Measurements from ENCODE around the gene ANO1. TPM values are rescaled to one million over a fixed set of nuclear protein-coding genes. Genes with fewer than 3 reads are reported as not detected.

ANO1 gene
- total RNA-seq, 2 experiments from 2014 or later = not detected

DNA sequence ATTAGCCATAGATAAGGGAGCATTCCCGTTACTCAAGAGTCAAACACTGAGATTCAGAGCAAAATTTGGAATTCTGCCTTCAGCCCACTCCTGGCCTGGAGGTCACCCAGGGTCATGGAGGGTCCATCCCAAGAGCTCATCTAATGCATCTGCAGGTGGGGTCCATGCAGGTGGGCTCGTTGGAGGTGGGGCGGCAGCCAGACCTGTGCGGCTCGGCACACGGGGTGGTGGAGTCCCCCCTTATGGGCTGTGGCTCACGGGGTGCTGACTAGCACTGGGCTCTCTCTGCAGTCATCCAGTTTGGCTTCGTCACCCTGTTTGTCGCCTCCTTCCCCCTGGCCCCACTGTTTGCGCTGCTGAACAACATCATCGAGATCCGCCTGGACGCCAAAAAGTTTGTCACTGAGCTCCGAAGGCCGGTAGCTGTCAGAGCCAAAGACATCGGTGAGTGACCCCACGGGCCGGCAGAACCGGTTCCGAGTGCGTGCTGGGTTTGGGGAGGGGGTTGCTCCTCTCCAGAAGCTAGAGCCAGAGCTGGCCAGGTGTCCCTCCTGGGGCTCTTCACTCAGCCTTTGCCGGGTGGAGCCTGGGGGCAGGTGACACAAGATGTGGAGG, 92.6 kb downstream of the ANO1 start:
- Histone ChIP-seq H3K36me3 (ENCODE audit: insufficient read depth, low read length) (no peaks in the 10 kb centered on the region), H3K27ac (ENCODE audit: low read depth in 1 of 2, low read length in 2 of 2) (no peak overlapping the region), H3K4me1 (ENCODE audit: insufficient read depth, low read length) (no peaks in the 10 kb centered on the region), H3K4me3 (ENCODE audit: low read length) (no peak overlapping the region), H3K27me3 (ENCODE audit: control insufficient read depth in 1 of 2, insufficient read depth in 2 of 2, low read length in 2 of 2) (peaks cover 5 to 8% of the 10 kb centered on the region in 2 experiments), H3K9me3 (ENCODE audit: control insufficient read depth in 1 of 2, insufficient read depth in 1 of 2, low read length in 2 of 2) (peaks cover 0 to 6% of the 10 kb centered on the region in 2 experiments)
- ChIA-PET CTCF (no interaction called here), POLR2A (no interaction called here)
- no peaks in the 10 kb centered on the region for H3K9me3 Mint-ChIP-seq
- no peaks in the 10 kb centered on the region for H3K4me1 Mint-ChIP-seq (ENCODE audit: low read depth)
- H3K4me3 Mint-ChIP-seq = no peak overlapping the region
- ATAC-seq (ENCODE audit: poor library complexity) (no peak), DNase-seq (no peak)
- H3K27ac Mint-ChIP-seq = no peak overlapping the region
- TF ChIP-seq, protein P1, sequence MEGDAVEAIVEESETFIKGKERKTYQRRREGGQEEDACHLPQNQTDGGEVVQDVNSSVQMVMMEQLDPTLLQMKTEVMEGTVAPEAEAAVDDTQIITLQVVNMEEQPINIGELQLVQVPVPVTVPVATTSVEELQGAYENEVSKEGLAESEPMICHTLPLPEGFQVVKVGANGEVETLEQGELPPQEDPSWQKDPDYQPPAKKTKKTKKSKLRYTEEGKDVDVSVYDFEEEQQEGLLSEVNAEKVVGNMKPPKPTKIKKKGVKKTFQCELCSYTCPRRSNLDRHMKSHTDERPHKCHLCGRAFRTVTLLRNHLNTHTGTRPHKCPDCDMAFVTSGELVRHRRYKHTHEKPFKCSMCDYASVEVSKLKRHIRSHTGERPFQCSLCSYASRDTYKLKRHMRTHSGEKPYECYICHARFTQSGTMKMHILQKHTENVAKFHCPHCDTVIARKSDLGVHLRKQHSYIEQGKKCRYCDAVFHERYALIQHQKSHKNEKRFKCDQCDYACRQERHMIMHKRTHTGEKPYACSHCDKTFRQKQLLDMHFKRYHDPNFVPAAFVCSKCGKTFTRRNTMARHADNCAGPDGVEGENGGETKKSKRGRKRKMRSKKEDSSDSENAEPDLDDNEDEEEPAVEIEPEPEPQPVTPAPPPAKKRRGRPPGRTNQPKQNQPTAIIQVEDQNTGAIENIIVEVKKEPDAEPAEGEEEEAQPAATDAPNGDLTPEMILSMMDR (IDR thresholded peaks at IDR 0.05) = no peak
- no peaks in the 10 kb centered on the region for H3K36me3 Mint-ChIP-seq (ENCODE audit: low read depth)
- H3K27me3 Mint-ChIP-seq = peaks cover 7% of the 10 kb centered on the region
- intact Hi-C loops (cut with DNase I, micrococcal nuclease) = no loop called here

DNA sequence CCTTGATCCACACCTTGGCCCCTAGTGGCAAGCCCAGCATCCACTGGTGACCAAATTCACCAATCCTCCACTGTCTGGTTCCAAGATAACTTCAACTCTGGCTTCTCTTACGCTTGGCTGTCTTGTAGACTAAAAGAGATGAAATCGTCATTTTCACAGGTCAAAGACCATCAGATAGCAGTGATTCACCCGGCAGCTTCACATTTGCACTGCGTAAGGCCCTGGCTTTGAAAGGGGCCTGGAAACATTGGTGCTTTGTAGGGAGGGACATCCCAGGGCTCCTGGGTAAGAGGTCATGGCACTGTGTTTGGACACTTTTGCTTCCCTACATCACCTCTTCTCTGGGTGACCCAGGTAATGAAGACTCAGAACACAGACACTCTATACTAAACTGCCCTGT, 94.9 kb downstream of the ANO1 start:
- ATAC-seq (ENCODE audit: poor library complexity) (no peak), DNase-seq (no peak)
- Mint-ChIP-seq H3K4me3 (no peak overlapping the region), H3K36me3 (ENCODE audit: low read depth) (no peaks in the 10 kb centered on the region), H3K4me1 (ENCODE audit: low read depth) (no peaks in the 10 kb centered on the region), H3K27me3 (peaks cover 7% of the 10 kb centered on the region), H3K27ac (no peak overlapping the region), H3K9me3 (no peaks in the 10 kb centered on the region)
- H3K27ac ChIP-seq (ENCODE audit: low read depth in 1 of 2, low read length in 2 of 2) = no peak overlapping the region
- no peak overlapping the region for H3K4me3 ChIP-seq (ENCODE audit: low read length)
- no peaks in the 10 kb centered on the region for H3K4me1 ChIP-seq (ENCODE audit: insufficient read depth, low read length)
- ChIA-PET CTCF (no interaction called here), POLR2A (no interaction called here)
- H3K9me3 ChIP-seq (ENCODE audit: control insufficient read depth in 1 of 2, insufficient read depth in 1 of 2, low read length in 2 of 2) = peaks cover 0 to 2% of the 10 kb centered on the region in 2 experiments
- intact Hi-C loops (cut with DNase I, micrococcal nuclease) = no loop called here
- no peaks in the 10 kb centered on the region for H3K36me3 ChIP-seq (ENCODE audit: insufficient read depth, low read length)
- H3K27me3 ChIP-seq (ENCODE audit: control insufficient read depth in 1 of 2, insufficient read depth in 2 of 2, low read length in 2 of 2) = peaks cover 5 to 6% of the 10 kb centered on the region in 2 experiments
- TF ChIP-seq, protein P1 (IDR thresholded peaks at IDR 0.05) = no peak

DNA sequence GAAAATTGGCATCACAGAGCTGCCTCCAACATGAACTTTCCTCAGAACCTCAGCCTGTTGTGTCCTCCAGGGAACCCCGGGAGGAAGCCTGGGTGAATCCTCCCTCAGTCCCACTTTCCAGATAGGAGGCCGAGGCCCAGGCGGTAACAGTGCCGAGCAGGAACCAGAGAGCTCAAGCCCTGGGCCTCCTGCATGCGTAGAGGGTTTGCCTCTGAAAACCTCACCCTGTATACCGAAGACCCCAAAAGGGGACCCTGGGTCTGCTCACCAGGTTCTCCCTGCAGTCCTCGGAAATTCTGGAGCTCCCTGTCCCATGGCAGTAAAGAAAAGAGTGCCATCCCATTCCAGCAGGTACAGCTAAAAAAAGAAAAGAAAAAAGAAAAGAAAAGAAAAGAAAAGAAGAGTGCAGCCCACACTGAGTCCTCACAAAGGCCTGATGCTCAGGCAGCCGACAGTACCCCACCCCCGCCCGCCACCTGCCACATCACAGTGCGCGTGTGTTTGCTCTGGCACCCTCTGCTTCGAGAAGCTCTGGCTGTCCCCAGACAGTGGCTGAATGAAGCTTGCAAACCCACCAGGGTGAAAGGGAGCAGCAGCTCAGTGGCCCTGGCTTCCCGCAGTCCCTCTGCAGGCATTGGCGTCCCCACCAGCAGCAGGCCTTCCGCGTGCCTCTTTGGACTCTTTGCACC, 96.6 kb downstream of the ANO1 start:
- Mint-ChIP-seq H3K27me3 (no peaks in the 10 kb centered on the region), H3K9me3 (no peaks in the 10 kb centered on the region), H3K36me3 (ENCODE audit: low read depth) (no peaks in the 10 kb centered on the region), H3K4me1 (ENCODE audit: low read depth) (no peaks in the 10 kb centered on the region), H3K4me3 (no peak overlapping the region), H3K27ac (no peak overlapping the region)
- ATAC-seq (ENCODE audit: poor library complexity) (no peak), DNase-seq (no peak)
- ChIA-PET POLR2A (no interaction called here), CTCF (interaction anchor here (0.6 kb wide), 1 partner anchor 38 kb away, joined by 3 read pairs; no protein-coding TSS in a partner anchor)
- no peak overlapping the region for H3K27ac ChIP-seq (ENCODE audit: low read depth in 1 of 2, low read length in 2 of 2)
- no peaks in the 10 kb centered on the region for H3K9me3 ChIP-seq (ENCODE audit: control insufficient read depth in 1 of 2, insufficient read depth in 1 of 2, low read length in 2 of 2)
- TF ChIP-seq, protein P1 (IDR thresholded peaks at IDR 0.05) = no peak
- H3K4me3 ChIP-seq (ENCODE audit: low read length) = no peak overlapping the region
- intact Hi-C loops (cut with DNase I, micrococcal nuclease) = no loop called here
- H3K36me3 ChIP-seq (ENCODE audit: insufficient read depth, low read length) = no peaks in the 10 kb centered on the region
- H3K27me3 ChIP-seq (ENCODE audit: control insufficient read depth in 1 of 2, insufficient read depth in 2 of 2, low read length in 2 of 2) = no peaks in the 10 kb centered on the region
- no peaks in the 10 kb centered on the region for H3K4me1 ChIP-seq (ENCODE audit: insufficient read depth, low read length)

Measured in CD4-positive, alpha-beta T cell (primary cell).